Forelimb muscle (tissue), 1 donor: ENCODE results near the gene BTBD2. TPM values are rescaled to one million over a fixed set of nuclear protein-coding genes. Genes with fewer than 3 reads are reported as not detected.
A peak's percentile ranks its signal among the peaks of the same experiment; 100 is the strongest.

Experiments used
- DNase-seq: peaks from one replicate; pipeline ENCODE4 v3.0.0-alpha.2; 2013; ENCODE audit warnings: low read depth
- polyA plus RNA-seq: library from polyadenylated mRNA; unstranded; fragments of 120-200 nt; gene quantifications from one replicate; pipeline ENCODE4 v1.2.1, GENCODE V29; 2013; ENCODE audit not compliant: insufficient read length

BTBD2 gene
- 68.1 TPM for polyA plus RNA-seq

- DNase-seq = peak; percentile 59
Observed at GRCh38 chr19:2015608-2015950, at the start of gene BTBD2. BTBD2 (minus strand) TSS chr19:2015714; CDS start chr19:2015703, 11 bp downstream.

DNA sequence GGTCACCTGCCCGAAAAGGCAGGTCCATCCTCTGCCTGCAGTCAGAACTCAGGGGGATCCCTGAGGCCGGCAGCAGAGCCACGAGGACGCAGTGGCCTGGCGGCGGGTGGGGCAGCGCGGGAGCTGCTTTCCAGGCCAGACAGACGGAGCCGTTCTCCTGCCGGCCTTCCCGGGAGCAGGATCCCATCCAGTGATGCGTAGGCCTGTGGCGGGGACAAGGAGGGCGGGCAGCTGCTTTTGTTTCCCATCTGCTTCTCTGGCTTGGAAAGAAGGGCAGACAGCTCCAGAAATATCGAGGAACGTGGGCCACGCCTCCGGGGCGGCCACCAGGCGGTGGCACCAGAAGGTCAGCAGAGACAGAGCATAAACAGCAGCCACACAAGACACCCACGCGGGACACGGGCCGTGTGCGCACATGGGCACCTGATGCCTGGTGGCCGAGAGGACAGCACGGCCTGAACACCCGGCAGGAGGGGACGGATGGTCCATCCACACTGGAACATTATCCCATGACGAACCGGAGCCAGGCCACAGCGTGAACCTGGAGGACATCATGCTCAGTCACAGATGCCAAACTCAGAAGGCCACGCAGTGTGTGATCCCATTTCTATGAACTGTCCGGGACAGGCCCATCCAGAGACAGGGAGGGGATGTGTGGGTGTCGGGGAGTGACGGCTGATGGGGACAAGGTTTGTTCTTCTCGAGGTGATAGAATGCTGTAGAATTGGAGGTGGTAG, 49.4 kb upstream of the BTBD2 start:
- DNase-seq = no peak

DNA sequence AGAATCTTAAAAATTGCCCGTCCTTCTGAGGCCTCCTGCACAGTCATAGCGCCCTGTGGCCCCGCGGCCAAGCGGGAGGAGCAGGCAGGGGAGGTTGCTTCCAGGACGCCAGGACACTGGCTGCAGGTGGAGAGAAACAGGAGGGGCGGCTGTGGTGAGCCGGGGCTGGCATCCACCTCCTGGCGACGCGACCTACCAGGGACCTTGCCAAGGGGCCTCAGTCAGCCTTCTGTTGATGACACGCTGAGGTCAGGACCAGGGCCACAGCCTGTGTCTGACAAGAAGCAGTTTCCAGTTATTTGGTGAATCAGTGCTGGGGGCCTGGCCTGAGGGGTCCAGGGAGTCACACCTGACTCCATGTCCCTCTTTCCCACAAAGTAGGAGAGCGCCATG, 48.9 kb upstream of the BTBD2 start:
- DNase-seq = no peak

GRCh38 chr19:2063824-2064223, 48.3 kb upstream of the BTBD2 start:
- DNase-seq = no peak

- DNase-seq = no peak
Observed at GRCh38 chr19:2062770-2063169, 47.3 kb upstream of the BTBD2 start.

DNA sequence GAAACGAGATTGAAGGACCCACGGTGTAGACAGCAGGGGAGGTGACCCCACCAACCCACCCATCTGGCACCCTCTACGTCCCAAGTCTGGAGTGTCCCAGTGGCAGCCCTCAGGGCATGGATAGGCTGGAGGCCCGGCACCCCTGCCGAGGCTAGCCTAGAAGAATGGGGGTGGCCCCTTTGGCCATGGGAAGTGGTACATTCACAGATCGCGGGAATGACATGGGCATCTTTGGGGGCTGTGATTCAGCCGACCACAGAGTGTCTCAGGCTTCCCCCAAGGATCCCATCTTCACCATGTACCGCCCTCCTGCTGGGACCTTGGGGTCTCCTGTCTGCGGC, 46.8 kb upstream of the BTBD2 start:
- no peak for DNase-seq

DNA sequence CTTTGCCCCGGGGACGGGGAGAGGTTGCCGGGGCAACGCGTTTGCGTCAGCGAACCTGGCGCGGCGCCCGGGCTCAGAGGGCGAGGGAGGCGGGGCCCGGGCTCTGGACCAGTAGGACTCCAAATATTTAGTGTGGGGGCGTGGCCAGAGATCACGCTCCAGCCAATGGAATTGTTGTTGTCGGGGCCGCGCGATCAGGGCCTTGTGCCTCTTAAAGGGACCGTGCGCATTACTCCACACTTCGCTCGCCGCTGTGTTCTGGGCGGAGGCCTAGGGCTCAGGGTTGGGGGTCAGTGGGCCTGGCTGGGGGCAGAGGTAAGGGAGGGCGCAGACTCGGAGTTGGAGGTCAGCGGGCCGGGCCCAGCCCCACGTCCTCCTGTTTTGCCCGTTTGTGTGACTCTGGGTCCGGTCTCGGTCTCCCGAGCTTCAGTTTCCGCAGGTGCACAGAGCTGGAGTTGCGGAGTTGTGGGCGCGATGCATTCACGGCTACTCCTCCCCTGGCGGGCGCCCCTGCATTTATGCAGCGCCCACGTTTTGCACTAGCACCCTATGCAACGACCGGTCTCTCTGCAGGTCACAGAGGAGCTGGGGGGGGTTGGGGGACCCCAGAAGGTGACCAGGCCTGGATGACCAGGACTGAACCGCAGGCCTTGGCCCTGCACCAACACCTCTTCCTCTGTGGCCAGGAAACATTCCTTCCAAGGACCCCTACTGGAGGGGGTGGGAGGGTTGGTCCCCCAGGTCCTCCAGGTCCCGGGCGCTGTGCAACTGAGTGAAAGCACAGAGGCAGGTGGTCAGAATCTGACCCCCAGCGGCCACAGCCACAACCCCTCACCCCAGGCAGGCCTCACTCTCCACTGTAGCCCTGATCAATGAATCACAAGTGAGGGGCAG, 46.2 kb upstream of the BTBD2 start:
- peak; percentile 83 for DNase-seq

DNA sequence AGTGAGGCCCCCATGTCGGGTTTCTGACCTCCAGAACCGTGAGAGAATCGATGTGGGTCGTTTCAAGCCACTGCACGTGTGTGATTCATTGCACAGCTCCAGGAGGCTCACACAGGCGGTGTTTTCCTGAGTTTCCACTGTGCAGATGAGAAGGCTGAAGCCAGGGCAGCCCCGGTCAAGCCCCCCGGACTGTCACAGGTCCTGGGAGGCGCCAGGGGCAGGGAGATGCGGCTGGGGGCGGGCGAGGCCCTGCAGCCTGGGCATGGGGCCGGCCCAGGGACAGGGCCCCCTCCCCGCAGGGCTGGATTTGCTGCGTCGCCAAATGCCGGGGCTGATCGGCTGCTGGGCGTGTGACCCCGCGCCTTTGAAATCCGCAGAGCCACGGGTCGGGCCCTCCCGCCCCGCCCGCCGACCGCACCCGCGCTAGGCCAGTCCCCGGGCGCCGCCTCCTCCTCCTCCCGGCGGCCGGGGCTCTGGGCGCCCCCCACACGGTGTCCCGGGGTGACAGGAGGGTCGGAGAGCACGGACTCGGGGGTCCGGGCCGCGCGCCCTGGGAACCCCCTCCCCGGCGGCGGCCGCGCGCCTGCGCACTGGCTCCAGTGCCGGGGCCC, 45.5 kb upstream of the BTBD2 start:
- no peak for DNase-seq

DNA sequence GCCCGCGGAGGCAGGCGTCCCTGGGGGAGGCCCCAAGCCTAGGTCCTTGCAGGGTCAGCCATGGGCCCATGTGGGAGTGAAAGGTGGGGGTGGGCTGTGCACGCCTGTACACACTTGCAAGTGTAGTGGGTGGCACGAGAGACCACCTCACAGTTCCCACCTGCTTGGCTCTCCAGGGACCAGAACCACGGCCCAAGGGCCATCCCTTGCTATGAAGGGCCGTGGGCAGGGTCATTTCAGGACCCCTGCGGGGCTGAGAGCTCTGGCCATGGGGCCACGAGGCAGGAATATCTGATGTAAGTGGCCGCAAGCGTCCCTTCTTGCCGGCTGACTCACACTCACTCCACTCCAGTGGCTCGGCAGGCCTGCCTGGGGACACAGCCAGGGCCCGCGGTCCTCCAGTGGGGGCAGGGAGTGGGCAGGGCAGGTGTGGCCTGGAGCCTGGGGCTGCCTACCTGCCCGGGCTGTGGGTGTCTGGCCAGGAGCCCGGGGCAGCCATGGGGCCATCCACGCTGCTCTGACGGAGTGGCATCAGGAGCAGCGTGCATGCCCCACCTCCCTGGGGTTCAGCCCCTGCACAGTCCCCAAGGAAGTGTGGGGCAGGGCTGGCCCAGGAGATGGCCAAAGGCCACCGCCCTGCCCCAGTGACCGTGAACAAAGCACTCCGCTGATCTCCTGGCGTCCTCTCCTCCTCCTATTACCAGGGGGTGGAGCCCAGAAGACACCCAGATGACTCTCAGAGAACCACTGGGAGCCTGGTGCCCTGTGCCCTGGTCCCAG, 44.1 kb upstream of the BTBD2 start:
- no peak for DNase-seq

DNA sequence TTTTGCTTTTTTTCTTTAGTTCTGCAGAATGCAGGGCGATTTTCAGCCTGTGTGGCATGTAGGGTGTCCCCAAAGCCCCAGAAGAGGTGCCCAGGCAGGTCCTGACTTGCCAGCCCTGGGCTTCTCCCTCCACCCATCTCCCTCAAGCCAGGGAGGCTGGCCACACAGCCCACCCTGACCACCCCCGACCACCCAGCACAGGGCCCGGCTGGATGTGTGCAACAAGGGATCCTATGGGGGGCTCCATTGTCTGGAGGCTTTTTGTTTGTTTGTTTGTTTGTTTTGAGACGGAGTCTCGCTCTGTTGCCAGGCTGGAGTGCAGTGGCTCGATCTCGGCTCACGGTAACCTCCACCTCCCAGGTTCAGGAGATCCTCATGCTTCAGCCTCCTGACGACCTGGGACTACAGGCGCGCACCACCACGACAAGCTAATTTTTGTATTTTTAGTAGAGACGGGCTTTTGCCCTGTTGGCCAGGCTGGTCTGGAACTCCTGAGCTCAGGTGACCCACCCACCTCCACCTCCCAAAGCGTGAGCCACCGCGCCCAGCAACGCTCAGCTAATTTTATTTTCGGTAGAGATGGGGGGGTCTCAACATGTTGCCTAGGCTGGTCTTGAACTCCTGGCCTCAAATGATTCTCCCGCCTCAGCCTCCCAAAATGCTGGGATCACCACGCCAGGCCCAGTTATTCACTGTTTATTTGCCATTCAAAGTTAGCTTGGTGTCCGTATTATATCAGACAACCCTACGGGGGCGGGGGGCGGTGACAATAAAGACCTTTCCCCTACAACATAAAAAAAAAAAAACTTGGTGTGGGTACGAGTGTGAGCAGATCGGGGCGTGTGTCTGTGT, 43.3 kb upstream of the BTBD2 start:
- DNase-seq = no peak

DNA sequence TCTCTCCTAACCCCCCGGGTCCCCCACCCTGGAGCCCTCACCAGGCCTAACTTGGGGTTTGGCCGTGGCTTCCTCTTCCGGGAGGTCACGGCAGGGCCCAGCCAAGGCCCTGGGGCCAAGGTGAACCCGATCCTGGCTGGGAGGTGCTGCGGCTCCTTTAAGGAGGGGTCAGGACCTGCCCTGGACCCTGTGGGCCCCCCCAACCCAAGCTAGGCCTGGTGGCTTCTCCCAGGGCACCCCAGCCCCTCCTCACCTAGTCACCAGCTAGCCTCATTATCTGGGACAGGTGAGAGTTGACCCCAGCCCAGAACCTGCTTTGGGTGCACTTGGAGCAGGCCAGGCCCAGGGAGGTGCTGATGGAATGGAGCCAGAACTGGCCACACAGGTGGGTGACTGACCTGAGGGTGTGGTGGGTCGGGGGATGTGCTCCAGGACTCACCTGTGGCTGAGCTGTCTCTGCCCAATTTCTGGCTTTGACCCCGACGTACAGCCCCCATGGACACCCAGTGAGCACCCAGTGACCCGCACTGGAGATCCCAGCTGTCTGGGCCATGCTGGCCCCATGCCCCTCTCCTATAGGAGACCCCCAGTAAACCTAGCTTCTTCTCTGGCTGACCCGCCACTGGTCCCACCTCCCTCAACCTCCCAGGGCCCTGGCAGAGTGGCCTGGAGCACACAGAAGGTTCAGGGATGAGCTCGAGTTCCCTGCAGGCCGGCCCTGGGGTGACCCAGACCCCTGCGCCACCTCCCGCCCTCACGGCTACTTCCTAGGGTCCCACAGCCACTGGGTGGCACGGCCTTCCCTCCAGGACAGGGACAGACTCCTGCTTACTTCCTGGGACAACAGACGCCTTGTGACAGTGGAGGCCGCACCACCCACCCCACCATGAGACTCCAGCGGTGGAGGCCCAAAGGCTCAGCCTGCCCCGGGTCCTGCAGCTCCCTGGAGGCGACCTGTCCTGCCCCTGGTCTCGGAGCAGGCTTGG, 42.3 kb upstream of the BTBD2 start:
- DNase-seq = no peak

- no peak for DNase-seq
Observed at GRCh38 chr19:2056837-2057192, 41.3 kb upstream of the BTBD2 start.

DNA sequence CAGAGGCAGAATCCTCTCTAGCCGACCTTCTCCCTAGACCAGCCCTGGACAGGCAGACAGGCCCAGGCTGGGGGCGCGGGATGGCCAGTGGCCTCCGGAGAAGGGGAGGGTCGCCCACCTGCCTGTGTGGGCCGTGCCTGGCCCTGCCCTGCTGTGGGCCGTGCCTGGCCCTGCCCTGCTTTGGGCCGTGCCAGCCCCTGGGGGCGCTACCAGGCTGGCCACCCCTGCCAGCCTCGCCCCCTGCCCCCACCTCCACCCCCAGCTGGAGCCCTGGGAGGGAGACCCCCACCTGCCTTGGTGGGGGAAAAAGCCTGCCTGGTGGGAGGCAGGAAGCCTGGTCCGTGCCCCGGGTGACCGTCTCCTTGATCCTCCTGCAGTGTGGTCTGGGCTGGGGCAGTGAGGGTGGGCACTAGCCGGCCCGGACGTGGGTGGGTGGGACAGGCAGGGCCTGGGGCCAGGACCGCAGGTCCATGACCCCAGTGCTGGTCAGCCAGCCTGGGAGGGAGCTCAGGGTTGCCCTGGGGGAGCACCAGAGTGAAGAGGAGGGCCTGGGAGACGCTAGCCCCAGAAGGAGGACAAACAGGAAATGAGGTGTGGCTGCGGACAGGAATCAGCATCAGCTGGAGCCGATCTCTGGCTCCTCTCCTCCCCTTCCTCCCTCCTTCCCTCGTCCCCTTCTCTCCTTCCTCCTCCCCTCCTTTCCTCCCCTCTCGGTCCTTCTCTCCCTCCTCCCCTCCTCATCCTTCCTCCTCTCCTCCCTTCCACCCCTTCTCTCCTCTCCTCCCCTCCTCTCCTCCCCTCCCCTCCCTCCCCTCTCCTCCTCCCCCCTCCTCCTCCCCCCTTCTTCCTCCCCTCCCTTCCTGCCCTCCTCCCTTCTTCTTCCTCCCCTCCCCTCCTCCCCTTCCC, 40.7 kb upstream of the BTBD2 start:
- DNase-seq = peak; percentile 81

DNA sequence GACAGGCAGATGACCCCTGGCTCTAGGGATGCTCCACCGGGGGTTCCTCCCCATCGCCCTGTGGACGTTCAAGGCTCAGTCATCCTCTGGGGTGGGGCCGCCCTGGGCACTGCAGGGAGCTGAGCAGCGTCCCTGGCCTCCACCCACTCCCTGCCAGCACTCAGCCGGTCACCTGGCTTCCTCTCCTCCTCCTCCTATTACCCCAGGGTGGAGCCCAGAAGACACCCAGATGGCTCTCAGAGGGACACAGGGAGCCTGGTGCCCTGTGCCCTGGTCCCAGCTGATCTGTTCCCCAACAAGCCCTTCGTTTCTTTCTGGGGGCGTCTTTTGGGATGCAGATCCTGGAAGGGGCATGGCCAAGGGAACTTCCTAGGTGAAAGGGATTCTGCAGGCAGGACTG, 39.2 kb upstream of the BTBD2 start:
- no peak for DNase-seq

- DNase-seq = no peak
Observed at GRCh38 chr19:2053601-2054389, 38.3 kb upstream of the BTBD2 start.

- no peak for DNase-seq
Observed at GRCh38 chr19:2051773-2052704, 36.5 kb upstream of the BTBD2 start.
